Mesangial cell (primary cell): ENCODE results near the gene DCLRE1C. TPM values are rescaled to one million over a fixed set of nuclear protein-coding genes. Genes with fewer than 3 reads are reported as not detected.

Experiments
- total RNA-seq: library from RNA; depleted of rRNA; stranded (reverse); fragments of >200 nt; gene quantifications from 2 replicates; pipeline ENCODE4 v1.2.3, GENCODE V29; 2015

The DCLRE1C gene
- total RNA-seq = 5.1 and 5.8 TPM in 2 replicates

GRCh38 chr10:14954001-14954770 is at the start of gene DCLRE1C:
Gene DCLRE1C, minus strand, starts transcription at chr10:14954096. Its CDS starts 86 bp downstream, at chr10:14954010.

GRCh38 chr10:14959221-14960057 is 5.5 kb upstream of the DCLRE1C start, which contains the start of gene MEIG1:
Gene MEIG1, plus strand, starts transcription at chr10:14959388. Its CDS starts 7,081 bp downstream, at chr10:14966469.

GRCh38 chr10:14878266-14879123 is 75.4 kb downstream of the DCLRE1C start, which contains the start of gene SUV39H2:
Gene SUV39H2, plus strand, starts transcription at chr10:14878866. Its CDS starts 23 bp downstream, at chr10:14878889.

Other genes with a start within 250 kb of the DCLRE1C start
- 8.7 and 11.2 TPM in 2 replicates for gene FAM107B, start 179.2 kb downstream of the DCLRE1C start, total RNA-seq
- gene CDNF, start 116.1 kb downstream of the DCLRE1C start, total RNA-seq = 1.8 TPM in 1 of 2 replicates, not detected in the other
- 3.4 and 13.0 TPM in 2 replicates for gene HSPA14, start 115.8 kb downstream of the DCLRE1C start, total RNA-seq
- gene MSANTD7, start 115.8 kb downstream of the DCLRE1C start, total RNA-seq = 7.7 and 9.8 TPM in 2 replicates
- gene SUV39H2, start 75.2 kb downstream of the DCLRE1C start, total RNA-seq = 4.8 and 13.5 TPM in 2 replicates
- gene MEIG1, start 5.3 kb upstream of the DCLRE1C start, total RNA-seq = not detected in 2 replicates
- gene OLAH, start 89.8 kb upstream of the DCLRE1C start, total RNA-seq = 0.89 and 3.1 TPM in 2 replicates
- 1.8 and 2.3 TPM in 2 replicates for gene ACBD7, start 134.7 kb upstream of the DCLRE1C start, total RNA-seq
- 13.0 and 14.3 TPM in 2 replicates for gene RPP38, start 143.3 kb upstream of the DCLRE1C start, total RNA-seq
- gene NMT2, start 214.6 kb upstream of the DCLRE1C start, total RNA-seq = 21.7 and 24.6 TPM in 2 replicates